Measurements from ENCODE around the gene ZNF286A.

DNA sequence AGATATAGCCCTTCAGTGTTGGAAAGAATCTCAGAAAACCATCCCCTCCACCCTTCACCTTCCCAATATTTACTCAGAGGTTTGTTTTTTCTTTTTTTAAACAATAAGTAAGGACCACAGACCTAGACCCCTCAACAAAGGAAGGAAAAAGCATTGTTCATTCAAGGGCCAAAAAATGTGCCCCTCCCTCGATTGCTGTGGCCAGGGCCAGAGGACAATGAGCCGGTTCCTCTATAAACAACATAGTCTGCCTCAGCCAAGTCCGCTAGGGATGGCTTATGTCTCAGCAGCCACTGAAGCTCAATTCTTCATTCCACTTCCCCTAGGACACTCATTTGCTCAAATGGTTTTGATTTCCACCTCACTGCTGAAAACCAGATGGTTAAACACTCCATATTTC, 39.5 kb upstream of the ZNF286A start:
- no peak for TF ChIP-seq POLR2AphosphoS5 (IDR thresholded peaks at IDR 0.05)
- no peak for TF ChIP-seq POLR2A (IDR thresholded peaks at IDR 0.05)

Data from spleen (tissue), 3 donors.